CD4-positive, alpha-beta T cell treated with Interleukin-2 at 100 ng/mL for 4 hours (primary cell): ENCODE measurements around the gene MCCC1.

Experiments
- DNase-seq: peaks from one replicate; pipeline ENCODE4 v3.0.0-alpha.2; 2020; ENCODE audit warnings: low spot score

Gene MCCC1

GRCh38 chr3:182980204-182981037 is 118.9 kb downstream of the MCCC1 start, which contains the start of gene DCUN1D1:
DCUN1D1 (minus strand) TSS chr3:182980538; CDS start chr3:182980489, 49 bp downstream.
- DNase-seq, result peak; percentile 88

DNA sequence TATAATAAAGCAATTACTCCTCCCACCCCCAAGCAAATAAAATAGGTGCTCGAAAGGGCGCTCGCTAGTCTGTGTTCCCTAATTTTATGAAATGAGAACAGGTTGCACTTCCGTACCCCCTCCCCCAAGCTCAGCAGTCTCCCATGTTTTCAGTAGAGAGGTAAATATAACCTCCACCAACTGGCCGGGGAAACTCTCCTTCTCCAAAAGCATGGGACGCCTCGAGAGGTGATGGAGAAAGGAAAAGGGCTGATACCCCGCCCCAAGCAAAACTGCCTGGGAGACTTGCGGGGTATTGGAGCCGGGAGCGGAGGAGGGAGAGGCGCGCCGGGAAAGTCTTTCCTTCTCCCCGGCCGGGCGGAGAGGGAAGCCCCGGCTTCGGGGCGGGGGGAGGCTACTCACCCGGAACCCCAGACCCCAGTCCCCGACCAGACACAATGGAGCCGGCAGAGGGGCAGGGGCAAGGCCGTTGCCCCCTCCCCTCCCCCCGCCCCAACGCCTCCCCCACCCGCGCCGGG is 119.6 kb downstream of the MCCC1 start:
- DNase-seq, result peak; percentile 9

- no peak for DNase-seq
These were observed 120.1 kb downstream of the MCCC1 start for GRCh38 chr3:182979103-182979673.

GRCh38 chr3:182978387-182978786 is 120.9 kb downstream of the MCCC1 start:
- DNase-seq, result no peak

GRCh38 chr3:182973047-182973446 is 126.2 kb downstream of the MCCC1 start:
- no peak for DNase-seq

- no peak for DNase-seq
These were observed 126.9 kb downstream of the MCCC1 start for GRCh38 chr3:182972387-182972786.

DNA sequence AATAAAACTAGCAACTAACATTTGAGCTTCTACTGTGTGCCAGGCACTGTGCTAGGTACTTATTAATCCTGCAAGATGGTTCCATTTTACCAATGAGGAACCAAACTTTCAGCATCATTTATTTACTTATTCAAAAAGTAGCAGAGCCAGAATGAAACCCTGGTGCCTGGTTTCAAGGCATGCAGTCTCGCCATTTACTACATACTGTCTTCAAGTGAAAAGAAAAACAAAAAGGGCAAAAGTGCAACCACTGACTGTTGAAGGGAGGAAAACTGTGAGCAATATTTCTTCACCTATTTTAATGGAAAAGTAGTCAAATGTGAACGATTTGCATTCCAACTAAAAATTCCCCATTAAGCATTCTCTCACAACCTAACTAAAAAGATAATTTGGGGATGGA is 127.7 kb downstream of the MCCC1 start:
- no peak for DNase-seq

- DNase-seq, result no peak
These were observed 128.4 kb downstream of the MCCC1 start for GRCh38 chr3:182970811-182971418.

GRCh38 chr3:182969853-182970252 is 129.4 kb downstream of the MCCC1 start:
- no peak for DNase-seq

GRCh38 chr3:182969277-182969676 is 130.0 kb downstream of the MCCC1 start:
- no peak for DNase-seq

GRCh38 chr3:182967218-182968204 is 131.8 kb downstream of the MCCC1 start:
- DNase-seq, result peak; percentile 30

DNA sequence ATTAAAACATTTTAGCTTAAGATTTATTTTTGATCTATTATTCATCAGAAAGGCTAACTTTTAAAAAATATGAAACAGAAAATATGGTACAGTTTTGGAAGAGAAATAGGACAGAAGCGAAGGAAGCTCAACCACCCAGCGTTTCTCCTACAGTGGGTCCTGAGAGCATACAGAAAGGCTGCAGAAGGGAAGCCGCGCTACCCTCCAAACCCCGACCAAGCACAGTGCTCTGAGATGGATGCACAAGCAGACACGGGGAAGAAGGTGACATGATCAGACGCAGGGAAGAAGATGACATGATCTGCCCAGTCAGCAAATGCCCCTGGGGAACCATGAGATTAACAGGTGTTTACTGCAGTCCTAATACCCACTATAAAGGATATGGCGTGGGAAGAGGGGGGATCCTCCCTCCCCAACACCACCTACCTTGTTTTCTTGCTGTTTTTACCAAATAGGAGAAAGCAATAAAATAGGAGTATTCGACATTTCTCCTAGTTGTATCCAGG is 133.4 kb downstream of the MCCC1 start:
- no peak for DNase-seq
